ENCODE results near the gene ACOT7. TPM values are rescaled to one million over a fixed set of nuclear protein-coding genes. Genes with fewer than 3 reads are reported as not detected.

The ACOT7 gene
- total RNA-seq, 1 donor from 2014 or later, result 80.3 TPM

DNA sequence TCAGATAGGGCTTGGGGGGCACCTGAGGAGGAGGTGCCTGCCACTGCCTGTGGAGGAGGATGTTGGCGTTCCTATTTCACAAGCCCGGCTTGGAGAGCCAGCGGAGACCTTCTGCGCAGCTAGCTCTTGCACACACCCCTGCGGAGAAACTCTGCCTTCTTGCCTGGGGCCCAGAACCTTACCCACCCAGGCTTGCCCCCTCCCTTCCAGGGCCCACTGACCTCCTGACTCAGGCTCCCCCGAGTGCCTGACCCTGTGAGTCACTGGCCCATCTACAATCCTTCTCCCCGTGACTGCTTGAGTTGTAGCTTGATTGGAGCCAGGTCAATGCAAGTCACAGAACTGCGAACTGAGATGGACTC lies 22.7 kb upstream of the ACOT7 start:
- no peak for DNase-seq (ENCODE audit: low read depth)
- no peak overlapping the region for H3K4me3 ChIP-seq (ENCODE audit: low read depth, low read length)
- TF ChIP-seq, protein P1, sequence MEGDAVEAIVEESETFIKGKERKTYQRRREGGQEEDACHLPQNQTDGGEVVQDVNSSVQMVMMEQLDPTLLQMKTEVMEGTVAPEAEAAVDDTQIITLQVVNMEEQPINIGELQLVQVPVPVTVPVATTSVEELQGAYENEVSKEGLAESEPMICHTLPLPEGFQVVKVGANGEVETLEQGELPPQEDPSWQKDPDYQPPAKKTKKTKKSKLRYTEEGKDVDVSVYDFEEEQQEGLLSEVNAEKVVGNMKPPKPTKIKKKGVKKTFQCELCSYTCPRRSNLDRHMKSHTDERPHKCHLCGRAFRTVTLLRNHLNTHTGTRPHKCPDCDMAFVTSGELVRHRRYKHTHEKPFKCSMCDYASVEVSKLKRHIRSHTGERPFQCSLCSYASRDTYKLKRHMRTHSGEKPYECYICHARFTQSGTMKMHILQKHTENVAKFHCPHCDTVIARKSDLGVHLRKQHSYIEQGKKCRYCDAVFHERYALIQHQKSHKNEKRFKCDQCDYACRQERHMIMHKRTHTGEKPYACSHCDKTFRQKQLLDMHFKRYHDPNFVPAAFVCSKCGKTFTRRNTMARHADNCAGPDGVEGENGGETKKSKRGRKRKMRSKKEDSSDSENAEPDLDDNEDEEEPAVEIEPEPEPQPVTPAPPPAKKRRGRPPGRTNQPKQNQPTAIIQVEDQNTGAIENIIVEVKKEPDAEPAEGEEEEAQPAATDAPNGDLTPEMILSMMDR (conservative IDR thresholded peaks at IDR 0.05; ENCODE audit: low read depth, low read length), result no peak

DNA sequence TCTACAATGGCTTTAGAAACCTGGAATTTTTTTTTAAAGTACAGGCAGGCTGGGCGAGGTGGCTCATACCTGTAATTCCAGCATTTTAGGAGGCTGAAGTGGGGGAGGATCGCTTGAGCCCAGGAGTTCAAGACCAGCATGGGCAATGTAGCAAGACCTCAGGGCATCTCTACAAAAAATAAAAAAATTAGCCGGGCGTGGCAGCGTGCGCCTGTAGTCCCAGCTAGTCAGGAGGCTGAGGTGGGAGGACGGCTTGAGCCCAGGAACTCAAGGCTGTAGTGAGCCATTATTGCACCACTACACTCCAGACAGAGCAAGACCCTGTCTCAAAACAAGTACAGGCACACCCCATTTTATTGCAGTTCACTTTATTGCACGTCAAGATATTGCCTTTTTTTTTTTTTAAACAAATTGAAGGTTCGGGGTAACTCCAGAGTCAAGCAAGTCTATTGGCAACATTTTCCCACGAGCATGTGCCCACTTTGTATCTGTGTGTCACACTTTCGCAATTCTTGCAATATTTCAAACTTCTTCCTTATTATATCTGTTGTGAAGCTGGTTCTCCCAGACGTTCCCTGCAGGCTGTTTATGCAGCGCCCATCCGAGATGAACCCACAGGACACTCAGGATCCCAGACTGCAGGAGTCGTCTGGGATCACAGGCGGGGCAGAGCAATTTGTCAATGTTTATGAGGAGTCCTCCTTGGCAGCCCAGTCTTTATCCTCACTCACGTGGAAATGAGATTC lies 21.5 kb upstream of the ACOT7 start:
- DNase-seq (ENCODE audit: low read depth), result no peak
- H3K4me3 ChIP-seq (ENCODE audit: low read depth, low read length), result peak overlapping the region; percentile 37
- TF ChIP-seq, protein P1 (conservative IDR thresholded peaks at IDR 0.05; ENCODE audit: low read depth, low read length), result no peak

DNA sequence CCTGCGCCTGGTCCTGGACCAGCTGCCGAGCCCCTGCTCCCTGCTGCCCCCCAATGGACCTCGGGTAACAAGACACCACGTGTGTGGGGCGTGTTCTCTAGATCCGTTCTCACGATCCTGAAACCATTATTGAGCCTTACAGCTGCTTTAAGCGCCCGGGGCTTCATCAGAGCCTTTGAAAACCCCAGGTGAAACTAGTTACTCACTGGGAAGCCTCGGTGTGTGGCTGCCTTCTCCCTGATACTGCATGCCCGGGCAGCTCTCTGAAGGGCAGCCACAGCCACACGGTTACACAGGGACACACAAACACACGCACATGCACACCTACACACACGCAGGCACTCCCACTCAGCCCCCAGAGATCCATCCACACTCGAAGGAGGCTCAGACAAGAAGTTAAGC lies 20.9 kb upstream of the ACOT7 start:
- peak overlapping the region; percentile 37 for H3K4me3 ChIP-seq (ENCODE audit: low read depth, low read length)
- DNase-seq (ENCODE audit: low read depth), result no peak
- TF ChIP-seq, protein P1 (conservative IDR thresholded peaks at IDR 0.05; ENCODE audit: low read depth, low read length), result peak; percentile 76

DNA sequence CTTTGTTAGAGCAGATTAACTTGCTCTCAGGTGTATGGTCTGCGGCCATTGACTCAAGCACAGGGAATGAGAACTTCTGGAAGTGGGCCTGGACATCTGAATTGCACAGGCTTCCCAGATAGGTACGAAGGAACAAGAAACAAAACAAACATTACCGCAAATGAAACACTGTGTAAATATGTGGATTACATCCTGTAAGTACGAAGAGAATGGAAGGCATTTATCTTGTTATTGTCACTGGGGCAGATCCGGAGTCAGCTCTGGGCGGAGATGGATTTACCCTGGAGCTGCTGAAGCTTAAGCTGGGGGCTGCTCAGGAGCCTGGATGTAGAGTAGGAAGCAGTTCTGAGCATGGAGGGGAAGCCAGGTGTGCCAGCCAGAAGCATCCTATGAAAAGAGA lies 19.3 kb upstream of the ACOT7 start:
- TF ChIP-seq, protein P1 (conservative IDR thresholded peaks at IDR 0.05; ENCODE audit: low read depth, low read length), result no peak
- DNase-seq (ENCODE audit: low read depth), result no peak
- no peak overlapping the region for H3K4me3 ChIP-seq (ENCODE audit: low read depth, low read length)

DNA sequence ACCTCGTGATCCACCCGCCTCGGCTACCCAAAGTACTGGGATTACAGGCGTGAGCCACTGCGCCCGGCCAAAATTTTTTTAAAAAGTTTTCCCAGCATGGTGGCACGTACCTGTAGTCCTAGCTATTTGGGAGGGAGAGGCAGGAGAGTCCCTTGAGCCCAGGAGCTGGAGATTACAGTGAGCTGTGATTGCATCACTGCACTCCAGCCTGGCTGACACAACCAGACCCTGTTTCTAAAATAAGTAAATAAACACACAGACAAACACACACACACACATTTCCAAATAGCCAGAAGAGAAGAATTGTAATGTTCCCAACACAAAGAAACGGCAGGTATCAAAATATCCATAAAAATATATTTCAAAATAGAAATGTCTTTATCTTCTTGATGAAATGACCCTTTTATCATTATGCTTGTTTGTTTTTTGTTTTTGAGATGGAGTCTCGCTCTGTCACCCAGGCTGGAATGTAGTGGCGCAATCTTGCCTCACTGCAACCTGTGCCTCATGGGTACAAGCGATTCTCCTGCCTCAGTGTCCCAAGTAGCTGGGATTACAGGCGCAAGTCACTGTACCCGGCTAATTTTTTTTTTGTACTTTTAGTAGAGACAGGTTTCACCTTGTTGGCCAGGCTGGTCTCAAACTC lies 16.8 kb upstream of the ACOT7 start:
- no peak for DNase-seq (ENCODE audit: low read depth)
- H3K4me3 ChIP-seq (ENCODE audit: low read depth, low read length), result no peak overlapping the region
- TF ChIP-seq, protein P1 (conservative IDR thresholded peaks at IDR 0.05; ENCODE audit: low read depth, low read length), result no peak

DNA sequence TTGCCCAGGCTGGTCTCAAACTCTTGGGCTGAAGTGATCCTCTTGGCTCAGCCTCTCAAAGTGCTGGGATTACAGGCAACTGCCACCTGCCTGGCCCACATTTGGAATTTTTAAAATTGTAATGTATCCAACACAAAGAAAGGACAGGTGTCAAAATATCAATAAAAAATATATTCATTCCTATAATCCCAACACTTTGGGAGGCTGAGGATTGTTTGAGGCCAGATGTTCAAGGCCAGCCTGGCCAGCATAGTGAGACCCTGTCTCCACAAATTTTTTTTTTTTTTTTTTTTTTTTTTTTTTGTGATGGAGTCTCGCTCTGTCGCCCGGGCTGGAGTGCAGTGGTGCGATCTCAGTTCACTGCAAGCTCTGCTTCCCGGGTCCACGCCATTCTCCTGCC lies 16.2 kb upstream of the ACOT7 start:
- TF ChIP-seq, protein P1 (conservative IDR thresholded peaks at IDR 0.05; ENCODE audit: low read depth, low read length), result no peak
- H3K4me3 ChIP-seq (ENCODE audit: low read depth, low read length), result no peak overlapping the region

DNA sequence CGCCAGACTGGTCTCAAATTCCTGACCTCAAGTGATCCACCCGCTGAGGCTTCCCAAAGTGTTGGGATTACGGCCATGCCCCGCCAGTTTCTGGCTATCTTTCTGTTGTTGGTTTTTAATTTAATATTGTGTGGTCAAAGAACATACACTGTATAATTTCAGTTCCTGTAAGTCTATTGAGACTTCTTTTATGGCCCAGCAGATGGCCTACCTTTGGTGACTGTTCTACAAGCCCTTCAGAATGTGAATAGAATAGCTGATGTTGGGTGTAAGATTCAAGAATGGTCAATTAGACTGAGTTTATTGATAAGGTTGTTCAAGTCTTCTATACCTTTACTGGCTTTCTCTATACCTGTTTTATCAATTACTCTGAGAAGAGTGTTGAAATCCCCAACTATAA lies 15.5 kb upstream of the ACOT7 start:
- DNase-seq (ENCODE audit: low read depth), result no peak
- H3K4me3 ChIP-seq (ENCODE audit: low read depth, low read length), result no peak overlapping the region
- TF ChIP-seq, protein P1 (conservative IDR thresholded peaks at IDR 0.05; ENCODE audit: low read depth, low read length), result peak; percentile 24

More for the DNA sequence above, 16.2 kb upstream of the ACOT7 start:
- no peak for DNase-seq (ENCODE audit: low read depth)

Data from epithelial cell of proximal tubule (primary cell).